GM12878 (cell line): Measurements from ENCODE around the gene PLA2G12B. TPM values are rescaled to one million over a fixed set of nuclear protein-coding genes. Genes with fewer than 3 reads are reported as not detected.

Experiments used
- ATAC-seq: fragments of 200-7000 bp; cut with Tn5 transposase; 3 replicates; pipeline ENCODE4 v1.9.1; 2020; ENCODE audit warnings: mild to moderate bottlenecking, moderate library complexity
- BruUV-seq: library from RNA; stranded (reverse); fragments of 400-500 nt; replicated peaks from 2 replicates; lab custom pipeline; 2021; lab: Mats Ljungman, UMichigan
- CTCF ChIA-PET: fragments of 300-600 bp; sonication (Branson Sonifier 250); formaldehyde crosslinking; extraction: SDS; loops from one replicate; lab custom pipeline; 2021; ENCODE audit warnings: inconsistent platforms; lab: Yijun Ruan, JAX
- POLR2A ChIA-PET: fragments of 350-600 bp; formaldehyde crosslinking; extraction: SDS; loops from one replicate; lab custom pipeline; 2021; ENCODE audit warnings: inconsistent platforms; lab: Charles Lee
- RAD21 ChIA-PET: fragments of 300-600 bp; sonication (Branson Sonifier 250); formaldehyde crosslinking; loops from one replicate; lab custom pipeline; 2023; ENCODE audit warnings: antibody characterized with exemption; ENCODE audit not compliant: unreplicated experiment; lab: Charles Lee
- SMC1A ChIA-PET: fragments of 300-600 bp; sonication (Branson Sonifier 250); formaldehyde crosslinking; loops from one replicate; lab custom pipeline; 2023; ENCODE audit not compliant: unreplicated experiment, uncharacterized antibody; lab: Charles Lee
- DNase-seq: peaks from one replicate; pipeline ENCODE4 v3.0.0-alpha.2; 2011; ENCODE audit warnings: low read depth, low spot score
- FAIRE-seq: peaks from 3 replicates; lab custom pipeline; 2011; peaks lifted over from hg19 to GRCh38; lab: Jason Lieb, UNC
- H2AFZ ChIP-seq: 2 replicates; pipeline ENCODE4 v1.6.0; 2011; ENCODE audit warnings: low read depth, low read length, control low read depth; ENCODE audit not compliant: control insufficient read depth
- H3K27ac ChIP-seq: 2 replicates; pipeline ENCODE4 v1.5.1; 2011; ENCODE audit warnings: control low read depth; ENCODE audit not compliant: control insufficient read depth, insufficient read depth
- H3K27me3 ChIP-seq, 2 experiments: replicated peaks in 1 of 2; 2 replicates each; pipeline versions ENCODE4 v1.6.0 to v1.6.1; 2011; ENCODE audit warnings: low read length in 1 of 2; ENCODE audit not compliant: control insufficient read depth in 2 of 2, insufficient read depth in 2 of 2
- H3K36me3 ChIP-seq, 2 experiments: 2 replicates each; pipeline ENCODE4 v1.5.1; 2011; ENCODE audit warnings: low read length in 1 of 2; ENCODE audit not compliant: control insufficient read depth in 2 of 2, insufficient read depth in 2 of 2
- H3K4me1 ChIP-seq: 2 replicates; pipeline ENCODE4 v1.6.1; 2011; ENCODE audit warnings: mild to moderate bottlenecking, low read length, moderate library complexity, mixed read lengths; ENCODE audit not compliant: control insufficient read depth, insufficient read depth
- H3K4me2 ChIP-seq: 2 replicates; pipeline ENCODE4 v1.6.0; 2011; ENCODE audit warnings: control low read depth; ENCODE audit not compliant: control insufficient read depth, insufficient read depth
- H3K4me3 ChIP-seq: fragments of 200-600 bp; sonication (generic); 2 replicates; pipeline ENCODE4 v1.5.1; 2016
- H3K79me2 ChIP-seq: 2 replicates; pipeline ENCODE4 v1.6.0; 2011; ENCODE audit warnings: low read length; ENCODE audit not compliant: control insufficient read depth, insufficient read depth
- H3K9ac ChIP-seq: 2 replicates; pipeline ENCODE4 v1.8.0; 2011; ENCODE audit warnings: low read length, control low read depth, mixed read lengths; ENCODE audit not compliant: control insufficient read depth, insufficient read depth
- H3K9me3 ChIP-seq: replicated peaks from 3 replicates; pipeline ENCODE4 v1.5.1; 2011; ENCODE audit warnings: mild to moderate bottlenecking, low read length; ENCODE audit not compliant: control insufficient read depth, insufficient read depth
- H4K20me1 ChIP-seq: 2 replicates; pipeline ENCODE4 v1.6.0; 2011; ENCODE audit not compliant: control insufficient read depth, insufficient read depth
- ASH2L ChIP-seq: fragments of 300-600, 200-600 bp; sonication (generic); IDR thresholded peaks from 2 replicates; pipeline ENCODE4 v1.6.1; 2017; ENCODE audit warnings: low read depth, mild to moderate bottlenecking, borderline replicate concordance
- ATF3 ChIP-seq: IDR thresholded peaks from 2 replicates; pipeline ENCODE4 v1.6.1; 2011; ENCODE audit warnings: low read depth, mild to moderate bottlenecking, low read length, moderate library complexity, borderline replicate concordance; ENCODE audit errors: extremely low read depth
- GATAD2B ChIP-seq: fragments of 450-650 bp; conservative IDR thresholded peaks from 2 replicates; pipeline ENCODE4 v1.6.1; 2017; ENCODE audit warnings: low read depth, mild to moderate bottlenecking, moderate library complexity
- HCFC1 ChIP-seq: fragments of 150-350 bp; IDR thresholded peaks from 2 replicates; pipeline ENCODE4 v1.6.1; 2014; ENCODE audit warnings: low read length
- MAX ChIP-seq: IDR thresholded peaks from 2 replicates; pipeline ENCODE4 v1.6.1; 2012; ENCODE audit warnings: low read depth, low read length, improper control_type of control experiment
- MYC ChIP-seq: IDR thresholded peaks from 2 replicates; pipeline ENCODE4 v1.6.1; 2011; ENCODE audit warnings: mild to moderate bottlenecking, low read length, moderate library complexity, inconsistent platforms; ENCODE audit not compliant: insufficient read depth, insufficient replicate concordance, insufficient read length, severe bottlenecking
- NBN ChIP-seq: fragments of 450-650 bp; IDR thresholded peaks from 2 replicates; pipeline ENCODE4 v1.6.1; 2016
- NFYB ChIP-seq: IDR thresholded peaks from 2 replicates; pipeline ENCODE4 v1.6.1; 2011; ENCODE audit warnings: low read depth, mild to moderate bottlenecking, low read length, improper control_type of control experiment, moderate library complexity; ENCODE audit not compliant: insufficient read depth
- NR2C2 ChIP-seq: IDR thresholded peaks from 2 replicates; pipeline ENCODE4 v1.6.1; 2011; ENCODE audit warnings: borderline replicate concordance, low read depth; ENCODE audit not compliant: control insufficient read depth, insufficient read length
- POU2F2 ChIP-seq: IDR thresholded peaks from 3 replicates; pipeline ENCODE4 v1.6.1; 2011; ENCODE audit warnings: low read depth, mild to moderate bottlenecking, low read length, borderline replicate concordance
- RCOR1 ChIP-seq: conservative IDR thresholded peaks from 2 replicates; pipeline ENCODE4 v1.6.1; 2012; ENCODE audit warnings: low read depth, low read length, improper control_type of control experiment
- RELA ChIP-seq: fragments of 450-650 bp; IDR thresholded peaks from 2 replicates; pipeline ENCODE4 v1.8.0; 2014; ENCODE audit warnings: borderline replicate concordance; ENCODE audit not compliant: partially characterized antibody
- SMAD1 ChIP-seq: fragments of 450-650 bp; IDR thresholded peaks from 2 replicates; pipeline ENCODE4 v1.6.1; 2018; ENCODE audit warnings: mild to moderate bottlenecking, low read depth; ENCODE audit not compliant: partially characterized antibody
- SREBF1 ChIP-seq: IDR thresholded peaks from 2 replicates; pipeline ENCODE4 v1.6.1; 2012; ENCODE audit warnings: mild to moderate bottlenecking, low read length
- ZNF622 ChIP-seq: fragments of 450-650 bp; IDR thresholded peaks from 2 replicates; pipeline ENCODE4 v1.6.1; 2017; ENCODE audit warnings: mild to moderate bottlenecking, inconsistent platforms
- WGBS: methylation state at CpG from one replicate; pipeline ENCODE4 v1.1.6; 2016; ENCODE audit warnings: low lambda C conversion rate; ENCODE audit not compliant: insufficient replicate concordance, insufficient coverage; ENCODE audit errors: missing lambda C conversion rate; 5-methylcytosine and 5-hydroxymethylcytosine counted together
- in situ Hi-C: fragments of 300-500 bp; cut with MboI; formaldehyde crosslinking; loops from 9 replicates; pipeline ENCODE4 v1.14.3; 2018; ENCODE audit warnings: mixed read lengths
- intact Hi-C: fragments of 100-400 bp; cut with micrococcal nuclease; formaldehyde crosslinking; loops from one replicate; pipeline ENCODE4 v1.14.2; 2022; ENCODE audit not compliant: unreplicated experiment
- polyA plus RNA-seq, 11 experiments: library from polyadenylated mRNA; depleted of rRNA in 4 of 11; unstranded in 6 of 11; stranded (reverse) in 5 of 11; fragments of >200 nt; fragmentation: Nextera tagmentation in 4 of 11; fragmentation: Illumina TruSeq in 1 of 11; extraction: Ambion mirVana in 4 of 11; extraction: Trizol in 1 of 11; gene quantifications; 1 replicate in 1 of 11; 2 replicates in 10 of 11; pipeline versions ENCODE4 v1.2.1 to v1.2.3, GENCODE V29; 2011 to 2016; ENCODE audit warnings: inconsistent platforms in 2 of 11, missing spikeins in 2 of 11, low read depth in 1 of 11
- total RNA-seq, 4 experiments: library from RNA; depleted of rRNA in 3 of 4; stranded (reverse); fragments of >200 nt in 3 of 4; fragmentation: Illumina TruSeq in 1 of 4; extraction: Trizol in 1 of 4; gene quantifications; 2 replicates each; pipeline versions ENCODE4 v1.2.1 to v1.2.3, GENCODE V29; 2013 to 2021
- TF ChIP-seq, protein P1 (sequence below): fragments of 150-350 bp; IDR thresholded peaks from 2 replicates; pipeline ENCODE4 v1.6.1; 2016; ENCODE audit warnings: low read depth, low read length
- TF ChIP-seq, protein P2 (sequence below): IDR thresholded peaks from 2 replicates; pipeline ENCODE4 v1.6.1; 2011; ENCODE audit warnings: mild to moderate bottlenecking, low read depth, low read length, moderate library complexity; ENCODE audit not compliant: insufficient replicate concordance

Gene PLA2G12B
- total and polyA plus RNA-seq, 10 of the 15 experiments (the other 5 are each of a cell fraction or from before 2014, with no cell fraction given), result not detected

DNA sequence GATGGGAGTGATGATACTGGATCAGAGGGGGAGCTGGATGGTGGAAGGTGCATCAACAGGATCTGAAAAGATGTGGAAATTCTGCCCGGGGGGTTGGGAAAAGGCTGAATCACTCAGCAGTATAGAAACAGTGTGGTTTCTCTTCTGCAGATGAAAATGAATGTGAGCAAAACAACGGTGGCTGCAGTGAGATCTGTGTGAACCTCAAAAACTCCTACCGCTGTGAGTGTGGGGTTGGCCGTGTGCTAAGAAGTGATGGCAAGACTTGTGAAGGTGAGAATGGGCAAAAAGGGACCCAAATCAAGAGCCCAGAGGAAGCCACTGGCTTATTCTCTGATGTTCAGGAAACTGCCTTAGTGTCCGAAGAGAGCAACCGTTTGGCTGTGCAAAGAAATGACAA is 48.2 kb downstream of the PLA2G12B start:
- WGBS, result 81% methylated on average over 6 of the region's 6 CpGs
- POLR2A ChIA-PET, result no interaction called here
- Histone ChIP-seq H3K9ac (no peak overlapping the region), H4K20me1 (no peaks in the 10 kb centered on the region), H3K79me2 (no peaks in the 10 kb centered on the region), H3K4me2 (no peak overlapping the region), H3K4me3 (no peak overlapping the region), H2AFZ (no peak overlapping the region), H3K27me3 (no peaks in the 10 kb centered on the region), H3K9me3 (no peaks in the 10 kb centered on the region), H3K27ac (no peak overlapping the region), H3K36me3 (no peaks in the 10 kb centered on the region), H3K4me1 (no peaks in the 10 kb centered on the region)
- BruUV-seq, result no TSS peak
- no peak for DNase-seq
- RAD21 ChIA-PET, result no interaction called here
- SMC1A ChIA-PET, result no interaction called here
- no peak for ATAC-seq
- no peak for FAIRE-seq
- CTCF ChIA-PET, result no interaction called here
- in situ Hi-C loops (no loop called here), intact Hi-C loops (no loop called here)
- TF ChIP-seq RCOR1 (no peak), POU2F2 (no peak), GATAD2B (no peak), MAX (no peak), MYC (no peak), HCFC1 (no peak), NBN (no peak), NR2C2 (no peak), ZNF622 (no peak), RELA (no peak), NFYB (no peak), SREBF1 (no peak), ATF3 (no peak), SMAD1 (no peak), ASH2L (no peak)
- TF ChIP-seq, protein P1, sequence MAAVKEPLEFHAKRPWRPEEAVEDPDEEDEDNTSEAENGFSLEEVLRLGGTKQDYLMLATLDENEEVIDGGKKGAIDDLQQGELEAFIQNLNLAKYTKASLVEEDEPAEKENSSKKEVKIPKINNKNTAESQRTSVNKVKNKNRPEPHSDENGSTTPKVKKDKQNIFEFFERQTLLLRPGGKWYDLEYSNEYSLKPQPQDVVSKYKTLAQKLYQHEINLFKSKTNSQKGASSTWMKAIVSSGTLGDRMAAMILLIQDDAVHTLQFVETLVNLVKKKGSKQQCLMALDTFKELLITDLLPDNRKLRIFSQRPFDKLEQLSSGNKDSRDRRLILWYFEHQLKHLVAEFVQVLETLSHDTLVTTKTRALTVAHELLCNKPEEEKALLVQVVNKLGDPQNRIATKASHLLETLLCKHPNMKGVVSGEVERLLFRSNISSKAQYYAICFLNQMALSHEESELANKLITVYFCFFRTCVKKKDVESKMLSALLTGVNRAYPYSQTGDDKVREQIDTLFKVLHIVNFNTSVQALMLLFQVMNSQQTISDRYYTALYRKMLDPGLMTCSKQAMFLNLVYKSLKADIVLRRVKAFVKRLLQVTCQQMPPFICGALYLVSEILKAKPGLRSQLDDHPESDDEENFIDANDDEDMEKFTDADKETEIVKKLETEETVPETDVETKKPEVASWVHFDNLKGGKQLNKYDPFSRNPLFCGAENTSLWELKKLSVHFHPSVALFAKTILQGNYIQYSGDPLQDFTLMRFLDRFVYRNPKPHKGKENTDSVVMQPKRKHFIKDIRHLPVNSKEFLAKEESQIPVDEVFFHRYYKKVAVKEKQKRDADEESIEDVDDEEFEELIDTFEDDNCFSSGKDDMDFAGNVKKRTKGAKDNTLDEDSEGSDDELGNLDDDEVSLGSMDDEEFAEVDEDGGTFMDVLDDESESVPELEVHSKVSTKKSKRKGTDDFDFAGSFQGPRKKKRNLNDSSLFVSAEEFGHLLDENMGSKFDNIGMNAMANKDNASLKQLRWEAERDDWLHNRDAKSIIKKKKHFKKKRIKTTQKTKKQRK, result no peak
- TF ChIP-seq, protein P2, sequence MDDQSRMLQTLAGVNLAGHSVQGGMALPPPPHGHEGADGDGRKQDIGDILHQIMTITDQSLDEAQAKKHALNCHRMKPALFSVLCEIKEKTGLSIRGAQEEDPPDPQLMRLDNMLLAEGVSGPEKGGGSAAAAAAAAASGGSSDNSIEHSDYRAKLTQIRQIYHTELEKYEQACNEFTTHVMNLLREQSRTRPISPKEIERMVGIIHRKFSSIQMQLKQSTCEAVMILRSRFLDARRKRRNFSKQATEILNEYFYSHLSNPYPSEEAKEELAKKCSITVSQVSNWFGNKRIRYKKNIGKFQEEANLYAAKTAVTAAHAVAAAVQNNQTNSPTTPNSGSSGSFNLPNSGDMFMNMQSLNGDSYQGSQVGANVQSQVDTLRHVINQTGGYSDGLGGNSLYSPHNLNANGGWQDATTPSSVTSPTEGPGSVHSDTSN, result no peak
